Fibroblast of upper back skin (primary cell): ENCODE results near the gene IL2.

Experiments
- DNase-seq: peaks from one replicate; pipeline ENCODE4 v3.0.0-alpha.2; 2013

IL2 gene

GRCh38 chr4:122456231-122457116, at the start of gene IL2:
TSS of gene IL2 (minus strand) at chr4:122456725. CDS start at chr4:122456440, 285 bp downstream.
- DNase-seq: no peak

DNA sequence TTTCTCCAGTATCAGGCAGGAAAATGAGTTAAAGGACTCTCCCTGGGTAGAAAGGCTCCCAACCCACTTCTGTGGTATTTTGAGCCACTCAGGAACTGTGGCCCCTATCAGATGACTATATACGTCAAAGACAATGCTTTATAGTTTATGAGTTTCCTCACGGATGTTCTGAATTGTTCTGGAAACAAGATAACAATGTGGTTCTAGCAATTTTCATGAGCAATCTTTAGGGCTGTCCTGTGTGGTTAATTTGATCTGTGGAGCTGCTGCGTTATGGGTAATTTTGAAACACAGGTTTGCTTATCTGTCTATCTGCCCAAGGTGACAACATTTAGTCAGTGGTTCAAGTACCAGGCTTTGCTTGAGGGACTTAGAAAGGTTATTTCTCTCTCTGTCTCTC, 46.7 kb upstream of the IL2 start:
- DNase-seq: no peak

DNA sequence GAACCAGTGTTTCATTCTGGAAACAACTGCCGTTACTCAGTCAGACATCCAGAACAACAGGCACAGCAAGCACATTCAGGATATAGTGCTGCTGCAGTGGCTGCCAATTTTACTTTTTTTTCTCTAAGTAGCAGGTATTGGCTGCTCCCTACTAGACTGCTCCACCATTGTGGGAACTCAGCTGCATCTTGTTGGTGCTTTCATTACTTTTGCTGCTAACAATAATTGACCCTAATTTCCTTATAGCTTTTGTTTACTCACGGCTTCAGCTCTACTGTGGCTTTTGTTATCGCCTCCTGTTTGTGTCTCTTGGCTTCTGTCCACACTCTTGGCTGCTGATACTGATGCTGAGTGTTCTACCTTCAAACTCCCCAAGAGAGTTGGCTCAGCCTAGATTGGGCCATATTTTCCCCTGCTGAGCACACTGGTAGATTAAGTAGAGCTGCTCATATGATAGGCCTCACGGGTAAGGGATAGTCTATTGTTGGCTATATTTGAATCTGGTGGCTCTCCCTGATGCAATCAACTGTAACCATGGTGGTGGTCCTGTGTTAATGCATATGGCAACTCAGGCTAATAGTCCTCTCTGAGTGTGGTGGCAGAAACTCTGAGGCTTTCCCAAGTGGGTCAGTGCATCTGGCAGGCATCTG, 44.5 kb upstream of the IL2 start:
- peak; percentile 6 for DNase-seq

- DNase-seq: no peak
These were observed 32.5 kb upstream of the IL2 start for GRCh38 chr4:122489061-122489460.

DNA sequence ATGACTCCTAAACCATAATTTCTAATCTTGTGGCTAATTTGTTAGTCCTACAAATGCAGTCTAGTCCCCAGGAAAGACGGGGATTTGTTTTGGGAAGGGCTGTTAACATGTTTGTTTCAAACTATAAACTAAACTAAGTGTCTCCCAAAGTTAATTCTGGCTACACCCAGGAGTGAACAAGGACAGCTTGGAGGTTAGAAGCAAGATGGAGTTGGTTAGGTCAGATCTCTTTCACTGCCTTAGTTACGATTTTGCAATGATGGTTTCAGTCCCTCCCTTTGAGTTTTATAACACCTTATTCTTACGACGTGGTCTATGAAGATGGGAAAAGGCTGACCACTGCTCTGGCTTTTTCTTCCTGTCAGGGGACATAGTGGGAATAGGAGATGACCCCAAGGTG, 27.0 kb upstream of the IL2 start:
- no peak for DNase-seq

GRCh38 chr4:122481766-122482405, 25.4 kb upstream of the IL2 start:
- peak; percentile 62 for DNase-seq

- DNase-seq: no peak
These were observed 24.3 kb upstream of the IL2 start for GRCh38 chr4:122480655-122481487.

DNA sequence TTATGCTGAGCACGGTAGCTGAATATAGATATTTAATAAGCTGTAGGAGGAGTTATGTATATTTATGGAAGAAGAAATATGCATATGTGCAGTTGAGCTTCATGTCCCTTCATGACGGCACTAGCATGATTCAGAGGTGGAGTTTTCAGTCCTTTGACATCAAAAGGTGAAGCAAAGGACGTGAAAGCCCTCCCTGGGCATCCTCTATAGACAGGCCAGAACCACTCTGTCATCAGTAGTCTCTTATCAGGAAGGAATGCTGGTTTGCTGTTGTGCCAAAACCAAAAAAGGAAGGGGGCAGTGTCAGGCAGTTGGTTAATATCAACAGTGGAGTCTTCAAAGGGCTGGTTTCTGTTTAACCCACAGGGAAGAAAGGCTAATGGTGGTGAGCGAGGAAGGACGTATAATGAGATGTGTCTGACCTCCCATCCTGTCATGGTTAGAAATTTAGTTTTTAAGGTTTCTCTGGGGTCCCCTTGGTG, 23.5 kb upstream of the IL2 start:
- peak; percentile 52 for DNase-seq

- DNase-seq: no peak
These were observed 20.2 kb upstream of the IL2 start for GRCh38 chr4:122476745-122477144.

GRCh38 chr4:122476126-122476525, 19.6 kb upstream of the IL2 start:
- no peak for DNase-seq

GRCh38 chr4:122475233-122475632, 18.7 kb upstream of the IL2 start:
- no peak for DNase-seq

- DNase-seq: no peak
These were observed 12.9 kb upstream of the IL2 start for GRCh38 chr4:122469457-122469856.

DNA sequence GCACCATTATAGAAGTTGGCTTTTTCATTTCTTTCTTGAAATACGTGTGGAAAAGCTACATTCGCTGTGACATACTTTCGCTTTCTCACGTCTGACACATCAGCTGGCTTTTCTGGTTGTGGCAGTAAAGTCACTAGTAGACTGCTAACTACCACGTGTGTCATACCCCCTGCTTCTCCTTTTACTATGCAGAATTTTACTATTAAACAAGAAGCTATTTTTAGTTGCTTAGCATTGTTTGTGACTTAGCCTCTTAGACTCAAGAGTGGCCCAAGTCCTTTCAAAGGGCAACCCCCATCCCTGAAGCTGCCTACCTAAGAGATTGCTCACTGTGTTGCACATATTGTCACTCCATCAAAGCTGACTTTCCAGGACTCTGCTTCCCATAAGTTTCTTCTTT, 2.1 kb upstream of the IL2 start:
- DNase-seq: peak; percentile 6

DNA sequence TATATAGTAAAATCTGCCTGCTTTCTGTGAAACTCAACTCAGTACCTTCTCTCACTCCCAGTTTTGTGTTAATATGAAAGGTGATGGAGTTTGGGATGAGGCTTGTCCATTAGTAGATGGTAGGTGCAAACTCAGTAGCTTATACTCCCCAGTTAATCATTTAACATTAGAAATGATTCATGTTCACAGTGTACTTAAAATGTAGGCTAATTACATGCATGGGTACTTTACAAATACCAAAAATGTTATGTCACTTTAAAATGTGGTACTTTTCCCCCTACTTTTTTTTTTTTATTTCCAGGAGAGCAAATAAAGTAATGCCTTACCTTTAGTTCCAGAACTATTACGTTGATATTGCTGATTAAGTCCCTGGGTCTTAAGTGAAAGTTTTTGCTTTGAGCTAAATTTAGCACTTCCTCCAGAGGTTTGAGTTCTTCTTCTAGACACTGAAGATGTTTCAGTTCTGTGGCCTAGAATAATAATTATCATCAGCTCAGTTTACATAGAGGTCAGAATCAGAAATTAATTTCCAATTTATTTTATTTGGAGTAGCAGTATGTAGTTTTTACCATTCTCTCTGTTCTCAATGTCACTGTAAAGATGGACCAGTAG, 3.0 kb downstream of the IL2 start:
- DNase-seq: no peak

DNA sequence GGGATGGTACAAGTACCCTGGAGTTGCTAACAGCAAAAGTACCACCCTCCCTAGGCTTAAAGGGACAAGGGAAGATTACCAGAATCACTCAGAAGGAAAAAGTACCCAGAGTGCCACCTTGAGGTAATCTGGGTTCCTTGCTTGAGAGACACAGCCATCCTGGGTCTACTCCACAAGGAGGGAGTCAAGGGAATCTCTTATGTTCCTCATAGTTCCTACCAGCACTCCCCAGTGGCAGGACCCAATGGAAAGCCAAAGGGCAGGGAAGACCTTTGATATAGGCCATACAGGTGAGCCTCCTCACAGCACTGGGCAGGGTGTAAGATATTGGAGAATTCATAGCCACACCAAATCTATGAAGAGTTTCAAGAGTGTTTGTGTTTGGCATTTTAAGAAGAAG, 5.7 kb downstream of the IL2 start:
- peak; percentile 7 for DNase-seq

- no peak for DNase-seq
These were observed 22.2 kb downstream of the IL2 start for GRCh38 chr4:122434285-122434684.

GRCh38 chr4:122431351-122431750, 25.2 kb downstream of the IL2 start:
- no peak for DNase-seq

- peak; percentile 62 for DNase-seq
These were observed 33.3 kb downstream of the IL2 start for GRCh38 chr4:122423246-122423645.

DNA sequence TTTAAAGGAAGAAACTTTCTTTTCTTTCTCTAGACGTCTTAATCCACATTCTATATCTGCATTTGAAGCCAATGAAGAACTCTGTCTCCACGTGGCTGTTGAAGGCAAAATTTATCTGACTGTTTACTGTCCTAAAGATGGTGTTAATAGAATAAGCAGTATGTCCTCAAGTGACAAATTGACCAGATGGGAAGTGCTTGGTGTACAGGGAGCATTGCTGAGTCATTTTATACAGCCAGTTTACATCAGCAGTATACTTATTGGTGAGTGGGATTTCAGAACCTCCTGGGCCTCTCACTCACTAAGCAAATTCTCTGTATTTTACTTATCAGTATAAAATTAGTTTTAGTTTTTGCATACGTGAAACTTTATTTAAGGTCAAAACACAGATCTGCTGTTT, 44.0 kb downstream of the IL2 start:
- peak; percentile 3 for DNase-seq

GRCh38 chr4:122403861-122404260, 52.7 kb downstream of the IL2 start:
- DNase-seq: no peak
